COLO668 (cell line): ENCODE measurements around the gene METTL6.
"Not testable (repeated sequence)": the region's sequence is repeated elsewhere in the genome, so short reads cannot be mapped to it uniquely, and the experiment has no call there.

Experiments used
- DNase-seq: peaks from one replicate; lab custom pipeline; 2025; ENCODE audit not compliant: unreplicated experiment; lab: John Stamatoyannopoulos, UW

Gene METTL6

DNA sequence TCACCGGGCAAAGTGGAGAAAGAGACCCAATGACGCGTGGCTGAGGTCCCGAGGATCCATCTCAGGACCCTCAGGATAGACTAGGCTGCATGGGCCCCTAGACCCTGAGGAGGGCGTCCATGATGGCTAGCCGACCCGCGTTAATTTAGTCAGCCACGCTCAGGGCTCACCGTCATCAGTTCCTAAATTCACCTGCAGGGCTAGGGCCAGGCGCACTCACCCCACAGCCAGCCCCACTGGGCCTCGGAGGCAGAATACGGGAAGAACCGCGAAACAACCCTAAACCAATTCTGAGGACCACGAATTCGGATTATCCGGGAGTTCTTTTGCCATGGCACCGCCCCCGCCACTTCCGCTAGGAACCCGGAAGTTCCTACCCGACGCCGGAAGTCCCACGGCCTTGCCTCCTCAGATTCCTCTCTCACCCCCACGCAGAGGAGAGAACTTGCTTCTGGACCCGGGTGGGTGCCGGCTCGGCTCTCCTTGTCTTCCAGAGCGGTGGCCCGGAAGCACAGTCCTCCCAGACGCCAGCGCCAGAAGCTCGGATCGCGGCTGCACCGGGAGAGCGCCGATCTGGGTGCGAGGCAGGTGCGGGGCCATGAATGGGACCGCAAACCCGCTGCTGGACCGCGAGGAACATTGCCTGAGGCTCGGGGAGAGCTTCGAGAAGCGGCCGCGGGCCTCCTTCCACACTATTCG is at the start of gene METTL6, which contains the start of gene EAF1:
METTL6 (minus strand) TSS at position 363 of the 699 bp plus-strand sequence. CDS start 1,033 bp downstream, outside the sequence.
EAF1 (plus strand) TSS at position 417 of the 699 bp plus-strand sequence; CDS start at position 599, 182 bp downstream.
- DNase-seq, result peak; percentile 77

- no peak for DNase-seq
Measured at GRCh38 chr3:15476378-15476777, 49.0 kb upstream of the METTL6 start.

GRCh38 chr3:15475161-15475560 is 47.8 kb upstream of the METTL6 start:
- DNase-seq, result no peak

GRCh38 chr3:15471861-15472260 is 44.5 kb upstream of the METTL6 start:
- no peak for DNase-seq

DNA sequence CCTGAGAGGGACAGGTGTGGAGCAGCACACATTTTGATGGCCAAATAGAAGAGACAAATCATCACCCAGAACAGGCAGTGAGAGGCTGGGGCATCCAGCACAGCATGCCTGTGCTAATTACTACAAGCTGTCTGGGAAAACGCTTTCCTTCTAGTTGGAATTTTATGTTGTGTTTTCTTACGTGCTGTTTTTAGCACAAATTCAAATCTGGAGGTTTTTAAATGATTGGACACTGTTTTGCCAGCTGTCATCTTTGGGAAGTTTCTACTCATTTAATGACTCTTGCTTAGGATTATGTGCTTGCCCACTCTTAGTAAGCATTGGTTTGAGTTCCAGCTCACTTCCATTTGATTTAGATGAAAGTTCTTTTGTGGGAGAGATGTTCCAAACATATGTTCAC is 43.5 kb upstream of the METTL6 start:
- no peak for DNase-seq

DNA sequence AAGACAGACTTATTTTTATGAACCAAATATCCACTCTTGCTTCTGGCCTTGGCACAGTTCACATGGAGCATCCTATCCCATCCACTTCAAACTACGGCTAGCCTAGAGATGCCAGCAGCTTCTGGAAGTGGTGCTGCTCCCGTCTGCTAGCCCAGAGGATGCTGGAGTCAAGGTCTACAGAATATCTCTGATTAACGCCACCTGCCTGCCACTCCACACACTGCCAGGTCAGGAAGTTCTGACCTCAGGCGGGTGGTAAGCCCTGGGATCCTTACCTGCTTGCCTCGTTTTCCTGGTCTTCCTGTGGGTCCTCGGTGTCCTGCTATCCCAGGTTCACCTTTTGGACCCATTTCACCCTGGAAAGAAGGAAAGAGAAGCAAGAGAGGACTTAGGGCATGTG is 42.9 kb upstream of the METTL6 start:
- no peak for DNase-seq

DNA sequence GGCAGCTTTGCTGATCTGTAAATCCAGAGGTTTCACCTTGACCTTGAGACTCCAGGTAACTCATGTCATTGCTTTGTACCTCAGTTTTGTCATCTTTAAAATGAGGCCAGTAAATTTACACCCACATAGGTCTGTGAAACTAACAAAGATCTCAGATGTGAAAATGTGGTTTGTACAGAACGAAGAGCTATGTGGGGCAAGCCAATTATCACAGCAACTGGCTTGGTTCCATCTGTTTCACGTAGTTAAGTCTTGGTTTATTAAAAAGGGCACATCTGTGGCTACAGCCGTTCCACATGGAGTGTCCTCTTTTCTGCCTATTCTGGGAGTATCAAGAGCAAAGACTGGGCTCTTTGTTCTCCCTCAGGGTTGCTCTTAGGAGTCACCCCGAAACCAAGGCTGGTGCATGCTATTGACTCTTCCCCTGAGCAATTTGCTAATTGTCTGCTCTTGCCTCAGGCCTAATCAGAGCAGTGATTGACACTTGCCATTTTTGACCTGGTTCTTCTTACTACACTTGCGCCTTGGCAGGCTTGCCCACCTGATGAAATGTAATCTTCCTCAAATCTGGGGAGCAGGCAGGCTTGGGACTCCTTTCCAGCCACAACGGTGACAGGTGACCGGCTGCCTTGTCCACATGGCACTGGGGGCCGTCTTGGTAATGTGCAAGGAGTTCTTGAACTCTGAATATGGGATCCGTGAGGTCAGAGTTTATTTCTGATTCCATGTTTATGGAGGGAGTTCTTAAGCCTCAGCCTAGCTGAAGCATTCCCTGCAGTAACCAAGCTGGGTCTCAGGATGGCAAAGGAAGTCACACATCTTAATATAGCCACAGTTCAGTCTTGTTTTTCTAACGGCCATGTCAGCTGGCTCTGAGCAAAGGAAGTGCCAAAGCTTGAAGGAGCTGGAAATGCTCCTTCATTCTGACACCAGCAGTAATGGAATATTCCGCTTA is 40.2 kb upstream of the METTL6 start:
- no peak for DNase-seq

GRCh38 chr3:15465876-15466585 is 38.7 kb upstream of the METTL6 start:
- DNase-seq, result no peak

GRCh38 chr3:15462451-15462850 is 35.1 kb upstream of the METTL6 start:
- DNase-seq, result no peak

- no peak for DNase-seq
Measured at GRCh38 chr3:15460891-15461531, 33.7 kb upstream of the METTL6 start.

DNA sequence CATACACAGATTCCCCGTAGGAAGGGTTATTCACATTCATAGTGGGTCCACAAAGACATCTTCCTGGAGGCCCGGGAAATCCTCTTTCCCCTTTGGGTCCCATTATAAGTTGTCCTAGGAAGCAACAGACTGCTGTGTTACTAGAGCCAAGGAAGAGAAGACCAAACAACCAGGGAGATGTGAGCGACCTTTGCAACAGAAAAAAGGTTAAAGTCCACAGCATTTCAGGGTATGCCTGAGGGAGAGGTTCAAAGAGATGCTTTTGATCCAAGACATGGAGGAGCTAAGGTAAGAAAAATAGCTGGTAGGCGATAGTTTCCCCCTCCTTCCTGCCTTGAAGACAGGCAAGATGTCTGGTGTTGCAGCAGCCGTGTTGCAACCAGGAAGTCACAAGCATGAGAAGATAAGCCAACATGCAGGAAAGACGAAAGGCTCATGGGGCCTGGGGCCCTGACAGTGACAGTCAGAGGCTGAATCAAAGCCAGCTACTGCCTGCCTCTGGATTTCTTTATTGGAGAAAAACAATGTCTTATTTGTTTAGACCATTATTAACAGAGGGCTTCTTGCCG is 31.0 kb upstream of the METTL6 start:
- DNase-seq, result no peak

GRCh38 chr3:15456915-15457314 is 29.6 kb upstream of the METTL6 start:
- DNase-seq, result not testable (repeated sequence)

DNA sequence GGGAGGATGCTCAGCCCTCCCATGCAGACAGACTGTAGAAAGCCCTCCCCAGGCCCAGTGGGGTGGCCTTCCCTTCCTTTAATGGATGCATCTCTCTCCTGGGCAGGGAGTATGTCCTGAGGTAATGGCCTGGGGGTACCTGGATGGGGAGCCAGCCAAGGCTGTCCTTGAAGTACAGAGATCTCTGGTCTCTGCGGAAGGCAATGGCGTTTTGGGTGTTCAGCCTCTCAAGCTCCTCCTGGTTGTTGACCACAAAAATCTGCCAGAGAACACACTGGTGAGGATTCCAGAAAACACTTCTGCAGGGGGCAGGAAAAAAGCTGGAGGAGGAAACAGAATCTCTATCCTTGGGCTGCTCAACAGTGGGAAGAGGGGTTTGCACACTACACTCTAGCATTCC is 29.0 kb upstream of the METTL6 start:
- no peak for DNase-seq

DNA sequence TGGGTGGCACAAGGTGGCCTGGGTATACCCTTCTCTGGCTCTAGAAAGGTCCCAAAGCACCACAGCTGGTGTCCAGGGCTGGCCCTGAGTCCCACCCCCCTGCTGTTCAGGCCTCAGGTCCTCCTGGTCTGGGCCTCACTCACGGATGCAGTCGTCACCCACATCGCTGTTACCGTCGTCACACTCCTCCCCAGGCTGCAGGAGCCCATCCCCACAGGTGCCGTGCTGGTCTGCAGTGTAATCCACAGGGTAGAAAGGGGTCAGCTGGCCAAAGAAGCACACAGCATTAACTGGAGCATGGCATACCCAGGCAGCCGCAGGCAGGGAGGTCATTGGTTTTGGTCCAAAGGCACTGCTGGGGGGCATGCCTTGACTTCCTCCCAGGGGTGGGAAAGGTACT is 28.4 kb upstream of the METTL6 start:
- no peak for DNase-seq

- no peak for DNase-seq
Measured at GRCh38 chr3:15454965-15455364, 27.6 kb upstream of the METTL6 start.

DNA sequence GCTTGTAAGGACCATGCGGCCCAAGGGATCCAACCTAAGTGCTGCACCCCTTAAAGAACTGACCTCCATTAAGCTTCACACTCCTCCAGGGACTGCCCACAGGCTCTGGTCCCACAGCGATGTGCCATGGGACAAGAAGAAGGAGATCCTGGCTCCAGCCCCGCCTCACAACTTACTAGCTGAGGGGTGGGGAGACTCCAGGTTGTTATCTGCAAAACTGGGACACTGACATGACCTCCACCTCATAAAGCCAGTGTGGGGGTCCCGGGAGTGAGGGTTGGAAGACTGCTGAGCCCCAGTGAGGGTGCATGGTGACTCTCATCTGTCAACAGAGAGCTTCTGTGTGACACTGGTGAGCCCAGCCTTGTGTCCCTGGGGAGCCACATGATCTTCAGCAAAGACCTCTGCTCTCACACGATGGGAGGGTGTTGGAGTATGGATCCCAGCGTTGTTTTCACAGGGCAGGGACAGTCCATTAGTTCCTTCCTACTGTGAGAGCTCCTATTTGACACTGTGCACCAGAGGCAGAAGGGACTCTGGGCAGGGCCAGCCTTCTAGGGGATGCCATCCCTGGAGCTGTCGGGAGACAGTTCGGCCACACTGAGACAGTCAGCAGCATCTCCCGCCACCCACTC is 26.8 kb upstream of the METTL6 start:
- DNase-seq, result no peak

DNA sequence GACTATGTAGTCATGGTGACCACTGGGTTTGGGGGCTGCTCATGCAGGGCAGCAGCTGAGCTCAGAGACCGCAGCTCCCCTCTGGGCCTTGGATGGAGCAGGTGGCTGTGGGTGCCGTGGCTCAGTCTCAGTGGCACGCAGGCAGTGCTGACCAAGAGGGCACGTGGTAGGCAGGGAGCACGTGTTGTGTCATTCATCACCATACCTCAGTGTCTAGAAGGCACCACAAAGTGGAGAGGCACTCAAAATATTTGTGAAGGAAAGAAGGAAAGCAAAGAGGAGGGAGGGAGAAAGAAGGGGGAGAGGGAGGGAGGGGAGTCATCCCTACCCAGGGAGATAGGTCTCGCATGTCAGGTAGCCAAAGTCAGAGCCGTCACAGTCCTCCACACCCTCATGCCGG is 26.2 kb upstream of the METTL6 start:
- no peak for DNase-seq

- DNase-seq, result no peak
Measured at GRCh38 chr3:15452961-15453360, 25.6 kb upstream of the METTL6 start.

DNA sequence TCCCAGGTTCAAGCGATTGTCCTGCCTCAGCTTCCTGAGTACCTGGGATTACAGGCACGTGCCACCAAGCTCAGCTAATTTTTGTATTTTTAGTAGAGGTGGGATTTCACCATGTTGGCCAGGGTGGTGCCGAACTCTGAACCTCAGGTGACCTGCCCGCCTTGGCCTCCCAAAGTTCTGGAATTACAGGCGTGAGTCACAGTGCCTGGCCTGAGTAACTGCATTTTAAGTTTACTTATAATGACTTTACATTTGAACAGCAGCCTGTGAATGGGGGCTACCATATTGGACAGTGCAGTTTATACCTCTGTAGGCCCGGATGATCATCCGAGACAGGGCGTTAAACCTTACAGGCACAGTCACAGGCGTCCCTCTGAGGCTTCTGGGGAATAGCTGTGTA is 24.8 kb upstream of the METTL6 start:
- no peak for DNase-seq
